ENCODE data around the gene C17orf107. TPM values are rescaled to one million over a fixed set of nuclear protein-coding genes. Genes with fewer than 3 reads are reported as not detected.

Gene C17orf107
- total RNA-seq, 1 experiment from 2014 or later: 1.7 TPM

- peaks cover 16 to 37% of the 10 kb centered on the region in 2 experiments for H3K4me1 ChIP-seq (ENCODE audit: control insufficient read depth in 1 of 2, insufficient read depth in 2 of 2, low read length in 2 of 2)
- no peak for ATAC-seq
Measured at GRCh38 chr17:4937553-4937952, 38.2 kb downstream of the C17orf107 start.

More at GRCh38 chr17:4937553-4937952, 38.2 kb downstream of the C17orf107 start:
- no TSS peak for BruUV-seq (replicated peaks)
- Histone ChIP-seq H2AFZ (ENCODE audit: low read depth, low read length, poor library complexity, severe bottlenecking) (no peak overlapping the region), H3K36me3 (ENCODE audit: control insufficient read depth in 1 of 2, insufficient read depth in 2 of 2, low read length in 2 of 2) (peaks cover 0 to 21% of the 10 kb centered on the region in 2 experiments; a peak in 1 of 4 replicates), H3K27ac (ENCODE audit: low read depth, low read length) (no peak overlapping the region), H3K4me2 (ENCODE audit: low read length) (no peak overlapping the region), H3K27me3 (ENCODE audit: insufficient read depth, low read length) (no peaks in the 10 kb centered on the region), H4K20me1 (ENCODE audit: insufficient read depth) (no peaks in the 10 kb centered on the region), H3K79me2 (ENCODE audit: insufficient read depth, low read length) (peaks cover 41% of the 10 kb centered on the region), H3K4me3 (replicated peaks in 1 of 2; ENCODE audit: low read depth in 1 of 2, low read length in 2 of 2) (no peak overlapping the region), H3K9me3 (ENCODE audit: control insufficient read depth in 1 of 2, insufficient read depth in 1 of 2, low read depth in 1 of 2, low read length in 2 of 2) (no peaks in the 10 kb centered on the region), H3K9me2 (ENCODE audit: insufficient read depth) (no peaks in the 10 kb centered on the region), H3K9ac (ENCODE audit: low read length) (no peak overlapping the region)
- no peak for DNase-seq (ENCODE audit: low read depth, low spot score)
- RAD21 ChIA-PET (ENCODE audit: low non-redundant PET in 1 of 2, low total read pairs in 2 of 2, uncharacterized antibody in 2 of 2, unreplicated experiment in 2 of 2): no interaction called here
- intact Hi-C loops (cut with micrococcal nuclease): no loop called here
- no peak for TF ChIP-seq EGR1 (IDR thresholded peaks at IDR 0.05; ENCODE audit: low read depth)
- TF ChIP-seq CEBPB (IDR thresholded peaks at IDR 0.05; ENCODE audit: low read depth): no peak
- TF ChIP-seq SRF (IDR thresholded peaks at IDR 0.05; ENCODE audit: low read depth): no peak
- TF ChIP-seq ELF1 (IDR thresholded peaks at IDR 0.05; ENCODE audit: borderline replicate concordance, low read depth): no peak
- no peak for TF ChIP-seq CTCF (IDR thresholded peaks at IDR 0.05 in 2 of 3, conservative IDR thresholded peaks at IDR 0.05 in 1 of 3; ENCODE audit: borderline replicate concordance in 1 of 3, insufficient read depth in 1 of 3, low read depth in 2 of 3, low read length in 2 of 3)
- TF ChIP-seq SP1 (IDR thresholded peaks at IDR 0.05; ENCODE audit: low read depth): no peak
- no peak for TF ChIP-seq RAD21 (IDR thresholded peaks at IDR 0.05; ENCODE audit: low read depth)
- TF ChIP-seq POLR2AphosphoS5 (IDR thresholded peaks at IDR 0.05; ENCODE audit: low read depth, low read length): no peak
- no peak for TF ChIP-seq POLR2A (IDR thresholded peaks at IDR 0.05; ENCODE audit: borderline replicate concordance, extremely low read depth, insufficient read depth, insufficient read length)
- no peak for TF ChIP-seq EZH2 (IDR thresholded peaks at IDR 0.05)
- no peak for TF ChIP-seq FOSL1 (IDR thresholded peaks at IDR 0.05; ENCODE audit: low read depth)
- TF ChIP-seq, protein P1, sequence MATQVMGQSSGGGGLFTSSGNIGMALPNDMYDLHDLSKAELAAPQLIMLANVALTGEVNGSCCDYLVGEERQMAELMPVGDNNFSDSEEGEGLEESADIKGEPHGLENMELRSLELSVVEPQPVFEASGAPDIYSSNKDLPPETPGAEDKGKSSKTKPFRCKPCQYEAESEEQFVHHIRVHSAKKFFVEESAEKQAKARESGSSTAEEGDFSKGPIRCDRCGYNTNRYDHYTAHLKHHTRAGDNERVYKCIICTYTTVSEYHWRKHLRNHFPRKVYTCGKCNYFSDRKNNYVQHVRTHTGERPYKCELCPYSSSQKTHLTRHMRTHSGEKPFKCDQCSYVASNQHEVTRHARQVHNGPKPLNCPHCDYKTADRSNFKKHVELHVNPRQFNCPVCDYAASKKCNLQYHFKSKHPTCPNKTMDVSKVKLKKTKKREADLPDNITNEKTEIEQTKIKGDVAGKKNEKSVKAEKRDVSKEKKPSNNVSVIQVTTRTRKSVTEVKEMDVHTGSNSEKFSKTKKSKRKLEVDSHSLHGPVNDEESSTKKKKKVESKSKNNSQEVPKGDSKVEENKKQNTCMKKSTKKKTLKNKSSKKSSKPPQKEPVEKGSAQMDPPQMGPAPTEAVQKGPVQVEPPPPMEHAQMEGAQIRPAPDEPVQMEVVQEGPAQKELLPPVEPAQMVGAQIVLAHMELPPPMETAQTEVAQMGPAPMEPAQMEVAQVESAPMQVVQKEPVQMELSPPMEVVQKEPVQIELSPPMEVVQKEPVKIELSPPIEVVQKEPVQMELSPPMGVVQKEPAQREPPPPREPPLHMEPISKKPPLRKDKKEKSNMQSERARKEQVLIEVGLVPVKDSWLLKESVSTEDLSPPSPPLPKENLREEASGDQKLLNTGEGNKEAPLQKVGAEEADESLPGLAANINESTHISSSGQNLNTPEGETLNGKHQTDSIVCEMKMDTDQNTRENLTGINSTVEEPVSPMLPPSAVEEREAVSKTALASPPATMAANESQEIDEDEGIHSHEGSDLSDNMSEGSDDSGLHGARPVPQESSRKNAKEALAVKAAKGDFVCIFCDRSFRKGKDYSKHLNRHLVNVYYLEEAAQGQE (IDR thresholded peaks at IDR 0.05; ENCODE audit: low read depth): no peak
- no peak for TF ChIP-seq MAX (IDR thresholded peaks at IDR 0.05)
- CTCF ChIA-PET: no interaction called here
- POLR2A ChIA-PET: no interaction called here
